PC-3 (cell line): Measurements from ENCODE around the gene ADRA2A. TPM values are rescaled to one million over a fixed set of nuclear protein-coding genes. Genes with fewer than 3 reads are reported as not detected.

Experiments used
- ATAC-seq: fragments of 200-7000 bp; cut with Tn5 transposase; 2 replicates; pipeline ENCODE4 v1.9.1; 2020; ENCODE audit warnings: mild to moderate bottlenecking, moderate library complexity
- BruUV-seq: library from RNA; stranded (reverse); fragments of 400-500 nt; replicated peaks from 2 replicates; lab custom pipeline; 2021; lab: Mats Ljungman, UMichigan
- CTCF ChIA-PET: fragments of 300-600 bp; sonication (Branson Sonifier 250); formaldehyde crosslinking; loops from one replicate; lab custom pipeline; 2022; ENCODE audit warnings: antibody characterized with exemption; lab: Charles Lee
- POLR2A ChIA-PET: fragments of 300-600 bp; sonication (Branson Sonifier 250); formaldehyde crosslinking; loops from one replicate; lab custom pipeline; 2022; ENCODE audit warnings: antibody characterized with exemption; ENCODE audit not compliant: unreplicated experiment; lab: Charles Lee
- DNase-seq: peaks from one replicate; pipeline ENCODE4 v3.0.0-alpha.2; 2015
- H2AFZ ChIP-seq: fragments of 300-600 bp; sonication (generic); 2 replicates; pipeline ENCODE4 v1.6.0; 2016; ENCODE audit warnings: antibody characterized with exemption, low read length
- H3F3A ChIP-seq: fragments of 300-600 bp; sonication (generic); one replicate; pipeline ENCODE4 v1.6.0; 2017; ENCODE audit warnings: antibody characterized with exemption, low read length, control low read depth, mild to moderate bottlenecking; ENCODE audit not compliant: unreplicated experiment
- H3K27ac ChIP-seq: fragments of 300-600 bp; sonication (generic); 2 replicates; pipeline ENCODE4 v1.5.1; 2016; ENCODE audit warnings: mild to moderate bottlenecking, low read length
- H3K27me3 ChIP-seq: fragments of 300-600 bp; sonication (generic); 2 replicates; pipeline ENCODE4 v1.6.1; 2016; ENCODE audit warnings: low read length, mixed read lengths
- H3K36me3 ChIP-seq: fragments of 300-600 bp; sonication (generic); 2 replicates; pipeline ENCODE4 v1.6.1; 2016; ENCODE audit warnings: low read depth, mixed run types, low read length, mixed read lengths
- H3K4me1 ChIP-seq: fragments of 300-600 bp; sonication (generic); 2 replicates; pipeline ENCODE4 v1.5.1; 2016; ENCODE audit warnings: low read length; ENCODE audit not compliant: insufficient read depth
- H3K4me2 ChIP-seq: fragments of 300-600 bp; sonication (generic); 2 replicates; pipeline ENCODE4 v1.6.0; 2016; ENCODE audit warnings: low read length
- H3K4me3 ChIP-seq: fragments of 300-600 bp; sonication (generic); 2 replicates; pipeline ENCODE4 v1.5.1; 2016; ENCODE audit warnings: mild to moderate bottlenecking, low read length, mixed read lengths
- H3K79me2 ChIP-seq: fragments of 300-600 bp; sonication (generic); 2 replicates; pipeline ENCODE4 v1.6.1; 2017; ENCODE audit warnings: low read length, mixed read lengths
- H3K9ac ChIP-seq: fragments of 300-600 bp; sonication (generic); 2 replicates; pipeline ENCODE4 v1.6.0; 2016; ENCODE audit warnings: mild to moderate bottlenecking, low read length
- H3K9me2 ChIP-seq: fragments of 300-600 bp; sonication (generic); replicated peaks from 2 replicates; pipeline ENCODE4 v1.6.1; 2016; ENCODE audit warnings: mixed run types, low read length, mixed read lengths
- H3K9me3 ChIP-seq: fragments of 300-600 bp; sonication (generic); 2 replicates; pipeline ENCODE4 v1.6.1; 2016; ENCODE audit warnings: low read length, mixed read lengths
- H4K20me1 ChIP-seq: fragments of 300-600 bp; sonication (generic); 2 replicates; pipeline ENCODE4 v1.6.1; 2016; ENCODE audit warnings: low read length, mixed read lengths
- EZH2 ChIP-seq: fragments of 300-600 bp; sonication (generic); IDR thresholded peaks from one replicate; pipeline ENCODE4 v1.6.1; 2017; ENCODE audit warnings: antibody characterized with exemption, mild to moderate bottlenecking, low read length; ENCODE audit not compliant: unreplicated experiment
- EZH2phosphoT487 ChIP-seq: fragments of 300-600 bp; sonication (generic); IDR thresholded peaks from 2 replicates; pipeline ENCODE4 v1.6.1; 2018; ENCODE audit warnings: mild to moderate bottlenecking, antibody characterized with exemption, low read length, borderline replicate concordance
- intact Hi-C: fragments of 100-400 bp; cut with micrococcal nuclease; formaldehyde crosslinking; loops from 2 replicates; pipeline ENCODE4 v1.9.0; 2023
- total RNA-seq: library from RNA; depleted of rRNA; stranded (reverse); fragments of >200 nt; gene quantifications from 2 replicates; pipeline ENCODE4 v1.2.3, GENCODE V29; 2014
- TF ChIP-seq, protein P1 (sequence below): fragments of 300-600 bp; sonication (generic); conservative IDR thresholded peaks from 2 replicates; pipeline ENCODE4 v1.5.1; 2017; ENCODE audit warnings: antibody characterized with exemption, low read depth, mild to moderate bottlenecking, low read length

The ADRA2A gene
- total RNA-seq, 1 experiment from 2014 or later: not detected

DNA sequence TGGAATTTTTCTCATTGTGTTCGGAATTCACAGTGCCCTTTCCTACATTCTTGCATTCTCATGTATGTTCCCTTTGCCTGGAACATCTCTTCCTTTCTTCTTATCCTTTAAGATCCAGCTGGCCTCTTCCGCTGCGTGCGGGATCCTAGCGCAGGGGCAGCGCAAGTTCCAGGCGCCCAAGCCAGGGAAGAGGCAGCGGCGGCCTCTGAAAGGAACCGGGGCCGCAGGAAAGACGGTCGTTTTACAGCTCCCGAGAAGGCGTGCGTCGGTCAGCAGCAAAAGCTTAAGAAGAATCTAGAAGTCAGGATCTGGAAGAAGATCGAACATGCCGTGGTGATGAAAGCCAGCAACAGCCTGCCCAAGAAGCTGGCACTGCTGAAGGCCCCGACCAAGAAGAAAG, 28.0 kb downstream of the ADRA2A start:
- Histone ChIP-seq H3K9me2 (no peaks in the 10 kb centered on the region), H3K27ac (no peak overlapping the region), H3K36me3 (no peaks in the 10 kb centered on the region), H3K4me2 (no peak overlapping the region), H4K20me1 (no peaks in the 10 kb centered on the region), H3K9me3 (no peaks in the 10 kb centered on the region), H2AFZ (no peak overlapping the region), H3K9ac (no peak overlapping the region), H3K27me3 (peaks cover 16% of the 10 kb centered on the region; the same call in 1 of the 2 replicates), H3K79me2 (no peaks in the 10 kb centered on the region), H3K4me3 (no peak overlapping the region), H3F3A (no peaks in the 10 kb centered on the region), H3K4me1 (no peaks in the 10 kb centered on the region)
- ChIA-PET CTCF (no interaction called here), POLR2A (no interaction called here)
- TF ChIP-seq EZH2: no peak
- TF ChIP-seq EZH2phosphoT487: no peak
- TF ChIP-seq, protein P1, sequence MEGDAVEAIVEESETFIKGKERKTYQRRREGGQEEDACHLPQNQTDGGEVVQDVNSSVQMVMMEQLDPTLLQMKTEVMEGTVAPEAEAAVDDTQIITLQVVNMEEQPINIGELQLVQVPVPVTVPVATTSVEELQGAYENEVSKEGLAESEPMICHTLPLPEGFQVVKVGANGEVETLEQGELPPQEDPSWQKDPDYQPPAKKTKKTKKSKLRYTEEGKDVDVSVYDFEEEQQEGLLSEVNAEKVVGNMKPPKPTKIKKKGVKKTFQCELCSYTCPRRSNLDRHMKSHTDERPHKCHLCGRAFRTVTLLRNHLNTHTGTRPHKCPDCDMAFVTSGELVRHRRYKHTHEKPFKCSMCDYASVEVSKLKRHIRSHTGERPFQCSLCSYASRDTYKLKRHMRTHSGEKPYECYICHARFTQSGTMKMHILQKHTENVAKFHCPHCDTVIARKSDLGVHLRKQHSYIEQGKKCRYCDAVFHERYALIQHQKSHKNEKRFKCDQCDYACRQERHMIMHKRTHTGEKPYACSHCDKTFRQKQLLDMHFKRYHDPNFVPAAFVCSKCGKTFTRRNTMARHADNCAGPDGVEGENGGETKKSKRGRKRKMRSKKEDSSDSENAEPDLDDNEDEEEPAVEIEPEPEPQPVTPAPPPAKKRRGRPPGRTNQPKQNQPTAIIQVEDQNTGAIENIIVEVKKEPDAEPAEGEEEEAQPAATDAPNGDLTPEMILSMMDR: no peak
- BruUV-seq: no TSS peak
- intact Hi-C loops: no loop called here
- DNase-seq: no peak
- ATAC-seq: no peak

DNA sequence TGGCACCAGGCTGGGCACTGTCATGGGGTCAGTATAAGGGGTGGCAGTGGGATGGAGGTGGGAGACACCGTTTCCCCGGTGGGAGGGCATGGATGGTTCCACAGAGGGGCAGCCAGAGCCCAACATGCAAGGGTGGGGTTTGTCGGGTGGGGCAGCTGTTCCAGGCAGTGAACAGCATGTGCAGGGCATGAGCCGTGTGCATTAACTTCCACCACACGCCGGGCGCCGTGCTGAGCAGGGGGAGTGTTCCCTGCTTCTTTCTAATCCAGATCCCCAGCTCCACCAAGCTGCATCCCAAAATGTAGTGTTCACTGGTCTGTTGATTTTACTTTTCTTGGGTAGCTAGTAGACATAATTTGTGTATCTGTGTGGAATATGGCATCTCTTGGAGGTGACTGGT, 29.3 kb downstream of the ADRA2A start:
- no TSS peak for BruUV-seq
- H3K36me3 ChIP-seq: no peaks in the 10 kb centered on the region
- H3K9ac ChIP-seq: no peak overlapping the region
- peaks cover 12% of the 10 kb centered on the region; the same call in 1 of the 2 replicates for H3K27me3 ChIP-seq
- no peaks in the 10 kb centered on the region for H3K9me3 ChIP-seq
- no peaks in the 10 kb centered on the region for H4K20me1 ChIP-seq
- H3K4me2 ChIP-seq: no peak overlapping the region
- H3K4me1 ChIP-seq: no peaks in the 10 kb centered on the region
- no peaks in the 10 kb centered on the region for H3K9me2 ChIP-seq
- H3F3A ChIP-seq: no peaks in the 10 kb centered on the region
- no peak overlapping the region for H3K27ac ChIP-seq
- ChIA-PET POLR2A (no interaction called here), CTCF (no interaction called here)
- TF ChIP-seq EZH2phosphoT487: no peak
- no peak for TF ChIP-seq EZH2
- TF ChIP-seq, protein P1: no peak
- no peak for ATAC-seq
- no peak for DNase-seq
- no peak overlapping the region for H3K4me3 ChIP-seq
- H3K79me2 ChIP-seq: no peaks in the 10 kb centered on the region
- H2AFZ ChIP-seq: no peak overlapping the region
- intact Hi-C loops: no loop called here

DNA sequence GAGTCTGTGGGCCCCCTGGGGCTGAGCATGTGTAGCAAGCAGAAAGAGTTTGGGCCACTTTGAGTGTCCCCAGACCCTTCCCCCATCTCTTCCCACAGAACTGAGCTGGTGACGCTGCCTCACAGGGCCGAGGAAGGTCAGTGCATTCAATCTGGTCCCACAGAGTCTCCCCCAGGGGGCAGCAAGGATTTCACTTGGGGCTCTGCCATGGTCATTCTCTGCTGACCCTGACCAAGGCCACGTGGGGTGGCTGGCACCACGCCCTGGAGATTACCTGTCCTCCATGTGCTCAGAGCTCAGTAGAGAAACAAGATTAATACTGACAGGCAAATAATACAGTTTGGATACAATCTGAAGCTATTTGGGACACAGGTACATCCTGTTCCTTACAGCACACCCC, 30.2 kb downstream of the ADRA2A start:
- no peak for DNase-seq
- no peaks in the 10 kb centered on the region for H3F3A ChIP-seq
- no peak overlapping the region for H3K9ac ChIP-seq
- H4K20me1 ChIP-seq: no peaks in the 10 kb centered on the region
- ChIA-PET CTCF (no interaction called here), POLR2A (no interaction called here)
- no peaks in the 10 kb centered on the region for H3K9me3 ChIP-seq
- TF ChIP-seq, protein P1: no peak
- TF ChIP-seq EZH2 (no peak), EZH2phosphoT487 (no peak)
- H3K27me3 ChIP-seq: peaks cover 12% of the 10 kb centered on the region; the same call in 1 of the 2 replicates
- H3K36me3 ChIP-seq: no peaks in the 10 kb centered on the region
- no peak overlapping the region for H3K4me3 ChIP-seq
- H2AFZ ChIP-seq: no peak overlapping the region
- BruUV-seq: no TSS peak
- no peaks in the 10 kb centered on the region for H3K79me2 ChIP-seq
- intact Hi-C loops: no loop called here
- no peak for ATAC-seq
- H3K27ac ChIP-seq: no peak overlapping the region
- no peaks in the 10 kb centered on the region for H3K4me1 ChIP-seq
- H3K9me2 ChIP-seq: no peaks in the 10 kb centered on the region
- no peak overlapping the region for H3K4me2 ChIP-seq
